ENCODE data around the gene PTPN3.
A peak's percentile ranks its signal among the peaks of the same experiment; 100 is the strongest.
"Not testable (repeated sequence)": the region's sequence is repeated elsewhere in the genome, so short reads cannot be mapped to it uniquely, and the experiment has no call there.

The PTPN3 gene

DNA sequence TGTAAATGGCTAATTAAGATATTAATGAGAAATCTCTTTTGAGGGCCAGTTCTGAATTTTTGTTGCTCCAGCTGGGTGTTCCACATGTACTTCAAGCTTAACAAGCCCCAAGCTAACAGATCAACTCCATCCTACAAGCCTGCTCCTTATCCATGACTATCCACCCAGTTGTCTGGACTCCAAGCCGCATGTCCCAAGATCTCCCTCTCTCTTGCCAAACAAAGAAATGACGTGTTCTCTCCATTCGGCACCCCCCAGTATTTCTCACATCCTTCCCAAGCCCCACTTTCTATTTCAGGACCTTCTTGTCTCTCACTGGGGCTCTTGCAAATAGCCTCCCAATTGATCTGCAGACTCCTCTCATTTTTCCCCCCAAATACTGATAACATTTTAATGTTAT is 15.8 kb upstream of the PTPN3 start:
- Histone ChIP-seq H3K27ac (no peak overlapping the region), H3K4me3 (no peak overlapping the region)

DNA sequence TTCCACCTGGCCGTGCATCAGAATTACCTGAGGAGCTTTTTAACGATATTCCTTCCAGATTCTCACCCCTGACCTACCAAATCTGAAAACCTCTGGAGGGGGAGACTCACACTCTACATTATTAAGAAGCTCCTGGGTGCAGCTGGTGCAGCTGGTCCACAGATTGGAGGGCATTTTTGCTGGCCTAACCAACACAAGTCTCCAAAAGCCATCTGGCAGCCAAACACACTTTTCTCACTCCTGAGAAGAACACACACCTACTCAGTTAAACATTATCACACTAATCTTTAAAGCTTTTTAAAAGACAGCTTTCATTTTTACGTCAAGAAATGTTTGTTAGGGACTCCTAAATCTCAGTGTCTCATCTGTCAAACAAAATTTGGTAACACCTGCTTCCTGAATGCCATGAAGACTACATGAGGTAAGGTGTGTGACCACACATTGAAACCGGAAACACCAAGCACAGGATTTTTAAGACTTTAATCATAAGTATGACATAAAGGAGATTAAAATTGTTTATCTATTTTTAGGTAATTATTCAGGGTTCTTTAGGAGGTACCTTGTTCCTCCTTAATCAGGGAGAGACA is 14.2 kb upstream of the PTPN3 start:
- no peak overlapping the region for H3K4me3 ChIP-seq
- TF ChIP-seq, protein P1, sequence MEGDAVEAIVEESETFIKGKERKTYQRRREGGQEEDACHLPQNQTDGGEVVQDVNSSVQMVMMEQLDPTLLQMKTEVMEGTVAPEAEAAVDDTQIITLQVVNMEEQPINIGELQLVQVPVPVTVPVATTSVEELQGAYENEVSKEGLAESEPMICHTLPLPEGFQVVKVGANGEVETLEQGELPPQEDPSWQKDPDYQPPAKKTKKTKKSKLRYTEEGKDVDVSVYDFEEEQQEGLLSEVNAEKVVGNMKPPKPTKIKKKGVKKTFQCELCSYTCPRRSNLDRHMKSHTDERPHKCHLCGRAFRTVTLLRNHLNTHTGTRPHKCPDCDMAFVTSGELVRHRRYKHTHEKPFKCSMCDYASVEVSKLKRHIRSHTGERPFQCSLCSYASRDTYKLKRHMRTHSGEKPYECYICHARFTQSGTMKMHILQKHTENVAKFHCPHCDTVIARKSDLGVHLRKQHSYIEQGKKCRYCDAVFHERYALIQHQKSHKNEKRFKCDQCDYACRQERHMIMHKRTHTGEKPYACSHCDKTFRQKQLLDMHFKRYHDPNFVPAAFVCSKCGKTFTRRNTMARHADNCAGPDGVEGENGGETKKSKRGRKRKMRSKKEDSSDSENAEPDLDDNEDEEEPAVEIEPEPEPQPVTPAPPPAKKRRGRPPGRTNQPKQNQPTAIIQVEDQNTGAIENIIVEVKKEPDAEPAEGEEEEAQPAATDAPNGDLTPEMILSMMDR (IDR thresholded peaks at IDR 0.05) = no peak
- no peak overlapping the region for H3K27ac ChIP-seq
- no peak for DNase-seq (ENCODE audit: low spot score)

More for the DNA sequence above, 15.8 kb upstream of the PTPN3 start:
- TF ChIP-seq, protein P1 (IDR thresholded peaks at IDR 0.05) = no peak
- no peak for DNase-seq (ENCODE audit: low spot score)

DNA sequence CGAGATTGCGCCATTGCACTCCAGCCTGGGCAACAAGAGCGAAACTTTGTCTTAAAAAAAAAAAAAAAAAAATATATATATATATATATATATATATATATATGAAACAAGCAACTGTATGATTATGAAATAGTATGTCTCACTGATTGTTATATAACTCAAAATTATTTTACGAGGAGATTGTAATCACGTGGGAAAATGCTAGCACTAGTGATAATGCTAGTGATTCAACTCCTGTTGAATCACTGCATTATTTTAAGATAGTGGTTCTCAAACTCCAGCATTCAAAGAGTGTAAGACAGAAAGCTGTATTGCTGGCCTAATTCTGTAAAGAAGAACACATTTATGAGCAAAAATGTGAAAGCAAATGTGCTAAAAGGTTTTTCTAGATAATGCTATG is 12.4 kb upstream of the PTPN3 start:
- H3K4me3 ChIP-seq = no peak overlapping the region
- H3K27ac ChIP-seq = no peak overlapping the region
- DNase-seq (ENCODE audit: low spot score) = no peak
- TF ChIP-seq, protein P1 (IDR thresholded peaks at IDR 0.05) = no peak

DNA sequence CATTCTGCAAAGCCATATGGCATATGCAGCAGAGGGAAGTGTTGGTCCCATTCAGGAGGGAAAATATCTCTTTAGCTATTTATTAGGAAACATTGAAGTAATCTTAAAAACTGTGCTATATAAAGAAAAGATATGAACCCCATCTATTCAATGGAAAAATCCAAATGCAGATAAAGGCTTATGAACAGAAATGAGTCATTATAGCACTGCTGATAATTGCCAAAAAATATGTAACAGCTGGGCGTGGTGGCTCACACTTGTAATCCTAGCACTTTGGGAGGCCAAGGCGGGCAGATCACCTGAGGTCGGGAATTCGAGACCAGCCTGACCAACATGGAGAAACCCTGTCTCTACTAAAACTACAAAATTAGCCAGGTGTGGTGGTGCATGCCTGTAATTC is 11.9 kb upstream of the PTPN3 start:
- peak overlapping the region in 1 of 2 donors; percentile 7 for H3K27ac ChIP-seq
- not testable (repeated sequence) for H3K4me3 ChIP-seq; DNase-seq (ENCODE audit: low spot score)

DNA sequence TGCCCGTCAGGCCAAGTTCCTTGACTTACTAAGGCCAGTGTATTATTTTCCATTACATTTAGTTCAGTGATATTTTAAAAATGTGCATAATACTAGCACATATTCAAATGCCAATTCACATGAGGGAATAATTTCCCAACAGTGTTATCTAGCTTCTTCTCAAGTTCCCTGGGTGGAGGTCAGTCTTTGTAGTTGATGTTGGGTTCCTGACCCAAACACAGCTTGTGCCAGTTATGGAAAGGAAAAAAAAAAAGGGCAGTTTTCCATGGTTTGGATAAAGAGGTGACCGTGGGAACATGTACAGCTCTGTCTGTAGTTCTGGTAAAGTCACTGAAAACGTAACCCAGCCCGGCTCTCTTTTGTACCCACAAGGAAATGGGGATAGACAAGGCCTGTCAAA is 11.5 kb upstream of the PTPN3 start:
- no peak overlapping the region for H3K4me3 ChIP-seq
- TF ChIP-seq, protein P1 (IDR thresholded peaks at IDR 0.05) = no peak
- H3K27ac ChIP-seq = peak overlapping the region in 1 of 2 donors; percentile 7
- DNase-seq (ENCODE audit: low spot score) = no peak

DNA sequence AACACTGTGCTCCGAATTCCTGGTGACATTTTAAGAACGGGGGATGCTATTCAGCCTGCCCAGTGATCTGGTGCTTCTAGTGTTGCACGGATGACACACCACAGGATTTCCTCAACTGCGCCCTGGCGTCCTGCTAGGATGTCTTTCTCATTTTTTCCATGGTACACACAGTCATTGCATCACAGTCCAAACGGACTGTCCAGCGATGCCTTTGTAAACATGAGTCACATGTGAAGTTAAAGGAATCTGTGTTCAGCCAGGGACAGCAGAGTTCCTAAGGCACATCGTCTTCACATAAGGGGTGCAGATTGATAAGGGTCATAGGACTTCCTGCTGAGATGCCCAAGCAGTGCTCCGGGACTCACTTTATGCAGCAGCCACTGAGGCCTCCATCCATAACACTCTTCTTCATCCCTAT is 9.3 kb upstream of the PTPN3 start:
- peak overlapping the region in 1 of 2 donors; percentile 12 for H3K27ac ChIP-seq
- no peak overlapping the region for H3K4me3 ChIP-seq
- TF ChIP-seq, protein P1 (IDR thresholded peaks at IDR 0.05) = no peak
- no peak for DNase-seq (ENCODE audit: low spot score)

DNA sequence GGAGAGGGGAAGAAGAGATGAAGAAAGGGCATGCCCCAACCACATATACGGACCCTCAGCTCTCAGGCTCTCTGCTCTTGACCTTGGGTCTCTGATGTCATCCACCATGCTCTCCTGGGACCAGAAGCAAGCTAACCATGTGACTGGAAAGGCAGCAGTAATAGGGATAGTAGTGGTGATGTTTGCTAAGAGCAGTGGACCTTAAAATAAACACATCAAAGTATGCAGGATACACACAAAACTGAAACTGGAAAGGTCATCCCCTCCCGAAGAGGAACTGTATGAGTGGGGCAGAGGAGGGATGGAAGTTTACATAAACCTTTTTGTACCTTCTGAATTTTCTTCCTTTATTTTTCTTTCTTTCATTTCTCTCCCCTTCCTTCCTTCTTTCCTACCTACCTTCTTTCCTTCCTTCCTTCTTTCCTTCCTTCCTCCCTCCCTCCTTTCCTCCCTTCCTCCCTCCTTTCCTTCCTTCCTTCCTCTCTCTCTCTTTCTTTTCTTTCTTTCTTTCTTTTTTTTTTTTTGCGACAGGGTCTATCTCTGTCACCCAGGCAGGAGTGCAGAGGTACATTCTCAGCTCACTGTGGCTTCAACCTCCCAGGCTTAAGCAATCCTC is 8.1 kb upstream of the PTPN3 start:
- DNase-seq (ENCODE audit: low spot score) = no peak
- no peak overlapping the region for H3K4me3 ChIP-seq
- no peak overlapping the region for H3K27ac ChIP-seq
- TF ChIP-seq, protein P1 (IDR thresholded peaks at IDR 0.05) = no peak

Data from coronary artery (tissue), 2 donors.